ENCODE measurements around the gene TMEM256.

The TMEM256 gene

DNA sequence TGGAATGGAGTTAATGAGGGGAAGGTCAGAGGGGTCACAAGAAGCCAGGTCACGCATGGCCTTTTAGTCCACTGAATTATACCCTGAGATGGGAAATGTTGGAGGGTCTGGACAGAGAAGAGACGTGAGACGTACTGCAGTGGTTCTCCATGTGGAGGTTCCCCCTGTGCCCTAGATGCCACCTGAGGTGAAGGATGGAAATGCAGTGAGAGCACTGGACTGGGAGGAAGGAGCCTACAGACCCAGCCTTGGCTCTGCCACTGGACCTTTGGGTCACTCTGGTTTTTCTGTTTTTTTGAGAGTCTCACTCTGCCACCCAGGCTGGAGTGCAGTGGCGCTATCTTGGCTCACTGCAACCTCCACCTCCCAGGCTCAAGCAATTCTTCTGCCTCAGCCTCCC lies 7.8 kb downstream of the TMEM256 start:
- H3K9me3 ChIP-seq (ENCODE audit: control insufficient read depth in 2 of 2, low read length in 2 of 2) = no peaks in the 10 kb centered on the region
- no peak overlapping the region for H3K9ac ChIP-seq (ENCODE audit: low read depth in 1 of 2, low read length in 2 of 2)
- no peak overlapping the region for H3K4me3 ChIP-seq (ENCODE audit: low read length in 2 of 2)
- H3K27me3 ChIP-seq (ENCODE audit: control insufficient read depth in 2 of 2, insufficient read depth in 2 of 2, low read length in 2 of 2) = no peaks in the 10 kb centered on the region
- H3K4me1 ChIP-seq (ENCODE audit: control insufficient read depth in 2 of 2, insufficient read depth in 2 of 2, low read length in 2 of 2) = peaks cover 11 to 13% of the 10 kb centered on the region in 2 donors
- H3K27ac ChIP-seq (ENCODE audit: low read depth in 2 of 2, low read length in 2 of 2) = no peak overlapping the region
- no peaks in the 10 kb centered on the region for H3K36me3 ChIP-seq (ENCODE audit: control insufficient read depth in 2 of 2, insufficient read depth in 2 of 2, low read length in 2 of 2)

DNA sequence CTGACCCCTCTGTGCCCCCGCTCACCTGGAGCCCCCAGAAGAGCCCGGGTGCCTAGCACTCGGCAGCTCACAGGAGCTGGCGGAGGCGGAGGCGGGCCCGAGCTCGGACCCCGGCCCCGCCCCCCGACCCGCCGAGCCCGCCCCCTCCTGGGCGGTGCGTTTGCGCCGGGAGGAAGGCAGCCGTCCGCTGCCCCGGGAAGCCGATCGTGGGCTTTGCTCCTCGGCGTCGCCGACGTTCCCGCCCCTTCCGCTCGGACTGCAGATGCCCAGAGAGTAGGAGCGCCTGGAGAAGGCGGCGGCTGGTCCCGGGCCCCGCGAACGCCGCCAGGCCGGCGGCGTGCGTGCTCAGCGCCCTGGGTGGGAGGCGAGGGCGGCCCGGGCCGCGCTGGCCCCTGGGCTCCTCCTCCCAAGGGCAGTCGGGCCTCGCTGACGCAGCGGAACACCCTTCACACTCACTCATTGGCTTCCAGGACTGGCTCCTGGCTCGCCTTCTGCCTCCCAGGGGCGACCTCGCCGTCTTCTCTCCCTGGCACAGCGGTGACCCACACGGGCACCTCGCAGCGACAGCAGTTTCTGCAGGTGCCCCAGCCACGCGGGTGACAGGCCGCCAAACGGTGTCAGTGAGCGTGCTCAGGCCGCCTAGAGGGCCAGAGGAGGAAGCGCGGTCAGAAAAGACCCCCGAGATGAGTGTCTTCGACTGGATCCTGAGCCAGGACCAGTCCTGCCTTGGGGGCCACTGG lies 9.3 kb downstream of the TMEM256 start, which contains the start of gene PLSCR3:
TSS of gene PLSCR3 (minus strand) at position 74 of the 740 bp plus-strand sequence. CDS start 415 bp downstream, outside the sequence.
- Histone ChIP-seq H3K36me3 (ENCODE audit: control insufficient read depth in 2 of 2, insufficient read depth in 2 of 2, low read length in 2 of 2) (peaks cover 2 to 3% of the 10 kb centered on the region in 2 donors), H3K4me1 (ENCODE audit: control insufficient read depth in 2 of 2, insufficient read depth in 2 of 2, low read length in 2 of 2) (peaks cover 11 to 13% of the 10 kb centered on the region in 2 donors)

GRCh38 chr17:7393613-7394451 lies 10.1 kb downstream of the TMEM256 start:
- H3K27me3 ChIP-seq (ENCODE audit: control insufficient read depth in 2 of 2, insufficient read depth in 2 of 2, low read length in 2 of 2) = no peaks in the 10 kb centered on the region
- peak overlapping the region; percentile 79 to 81 for H3K4me3 ChIP-seq (ENCODE audit: low read length in 2 of 2)
- peak overlapping the region; percentile 89 to 93 for H3K27ac ChIP-seq (ENCODE audit: low read depth in 2 of 2, low read length in 2 of 2)
- H3K36me3 ChIP-seq (ENCODE audit: control insufficient read depth in 2 of 2, insufficient read depth in 2 of 2, low read length in 2 of 2) = peaks cover 10 to 11% of the 10 kb centered on the region in 2 donors
- H3K4me1 ChIP-seq (ENCODE audit: control insufficient read depth in 2 of 2, insufficient read depth in 2 of 2, low read length in 2 of 2) = peaks cover 11 to 13% of the 10 kb centered on the region in 2 donors
- peak overlapping the region; percentile 65 to 90 for H3K9ac ChIP-seq (ENCODE audit: low read depth in 1 of 2, low read length in 2 of 2)
- H3K9me3 ChIP-seq (ENCODE audit: control insufficient read depth in 2 of 2, low read length in 2 of 2) = no peaks in the 10 kb centered on the region

More for the DNA sequence above, 9.3 kb downstream of the TMEM256 start, which contains the start of gene PLSCR3:
- Histone ChIP-seq H3K9me3 (ENCODE audit: control insufficient read depth in 2 of 2, low read length in 2 of 2) (no peaks in the 10 kb centered on the region), H3K4me3 (ENCODE audit: low read length in 2 of 2) (peak within 1 kb of the TSS; percentile 79 to 81), H3K27ac (ENCODE audit: low read depth in 2 of 2, low read length in 2 of 2) (peak within 1 kb of the TSS; percentile 89 to 93), H3K27me3 (ENCODE audit: control insufficient read depth in 2 of 2, insufficient read depth in 2 of 2, low read length in 2 of 2) (no peaks in the 10 kb centered on the region), H3K9ac (ENCODE audit: low read depth in 1 of 2, low read length in 2 of 2) (peak within 1 kb of the TSS; percentile 83 to 90)

DNA sequence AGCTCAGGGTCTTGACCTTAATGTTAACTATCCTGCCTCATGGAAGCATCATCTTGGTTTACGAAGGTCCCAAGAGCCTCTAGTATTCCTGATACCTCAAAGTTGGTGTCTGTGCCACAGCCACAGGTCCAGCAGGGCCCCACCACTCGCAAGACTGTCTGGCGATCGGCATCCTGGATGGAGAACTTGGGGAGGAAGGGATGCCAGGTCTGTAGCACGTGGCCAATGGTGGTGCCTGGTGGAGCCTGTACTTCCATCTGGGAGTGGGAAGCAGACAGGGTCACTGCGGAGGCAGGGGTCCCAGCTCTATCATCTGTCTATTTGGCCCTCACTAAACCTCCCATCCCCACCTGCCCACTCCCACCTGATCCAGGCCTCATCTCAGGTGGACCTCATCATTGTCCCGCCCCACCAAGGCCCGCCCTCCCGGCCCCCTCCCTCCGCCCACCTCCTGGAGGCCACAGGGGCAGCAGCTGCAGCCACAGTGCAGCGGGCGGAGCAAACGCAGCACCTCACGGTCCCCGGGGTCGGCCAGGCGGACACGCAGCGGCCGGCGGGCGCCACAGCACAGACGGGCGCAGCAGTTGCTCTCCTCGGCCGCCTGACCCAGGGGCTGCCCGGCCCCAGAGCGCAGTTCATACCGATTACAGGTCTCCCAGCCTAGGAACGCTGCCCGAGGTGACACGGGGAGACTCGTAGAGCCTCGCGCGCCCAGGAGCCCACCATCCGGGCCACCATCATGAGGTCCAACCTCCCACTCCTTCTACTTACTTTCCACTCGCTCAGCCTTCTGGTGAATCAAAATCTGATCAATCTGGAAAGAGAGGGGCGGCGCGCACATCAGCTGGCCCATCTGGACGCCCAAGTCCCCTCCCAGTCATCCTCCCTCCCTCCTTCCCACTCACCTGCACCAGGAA lies 10.9 kb downstream of the TMEM256 start:
- H3K36me3 ChIP-seq (ENCODE audit: control insufficient read depth in 2 of 2, insufficient read depth in 2 of 2, low read length in 2 of 2) = peaks cover 15 to 17% of the 10 kb centered on the region in 2 donors
- H3K27me3 ChIP-seq (ENCODE audit: control insufficient read depth in 2 of 2, insufficient read depth in 2 of 2, low read length in 2 of 2) = no peaks in the 10 kb centered on the region
- peak overlapping the region; percentile 79 to 81 for H3K4me3 ChIP-seq (ENCODE audit: low read length in 2 of 2)
- H3K27ac ChIP-seq (ENCODE audit: low read depth in 2 of 2, low read length in 2 of 2) = no peak overlapping the region
- H3K9me3 ChIP-seq (ENCODE audit: control insufficient read depth in 2 of 2, low read length in 2 of 2) = no peaks in the 10 kb centered on the region
- H3K9ac ChIP-seq (ENCODE audit: low read depth in 1 of 2, low read length in 2 of 2) = no peak overlapping the region
- peaks cover 11 to 13% of the 10 kb centered on the region in 2 donors for H3K4me1 ChIP-seq (ENCODE audit: control insufficient read depth in 2 of 2, insufficient read depth in 2 of 2, low read length in 2 of 2)

DNA sequence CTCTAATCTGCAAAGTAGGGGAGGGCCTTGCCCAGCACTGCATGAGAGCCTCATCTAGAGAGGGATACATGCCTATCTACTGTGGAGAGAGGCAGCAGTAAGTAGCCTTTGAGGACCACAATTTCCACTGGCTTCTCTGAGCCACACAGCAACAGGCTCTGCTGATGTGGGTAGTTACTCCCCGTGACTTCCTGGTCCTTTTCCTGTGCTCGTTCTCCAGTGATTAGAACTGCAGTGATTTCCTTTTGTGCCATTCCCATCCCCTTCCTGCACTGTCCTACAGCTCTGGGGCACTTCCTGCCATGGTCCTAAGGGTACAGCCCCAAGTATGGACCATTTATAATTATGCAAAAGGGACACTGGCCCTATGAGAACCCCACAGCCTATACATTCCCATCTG lies 12.6 kb downstream of the TMEM256 start:
- H3K9ac ChIP-seq (ENCODE audit: low read depth in 1 of 2, low read length in 2 of 2) = no peak overlapping the region
- no peak overlapping the region for H3K4me3 ChIP-seq (ENCODE audit: low read length in 2 of 2)
- H3K27ac ChIP-seq (ENCODE audit: low read depth in 2 of 2, low read length in 2 of 2) = no peak overlapping the region
- peaks cover 11 to 13% of the 10 kb centered on the region in 2 donors for H3K4me1 ChIP-seq (ENCODE audit: control insufficient read depth in 2 of 2, insufficient read depth in 2 of 2, low read length in 2 of 2)
- peaks cover 15 to 27% of the 10 kb centered on the region in 2 donors for H3K36me3 ChIP-seq (ENCODE audit: control insufficient read depth in 2 of 2, insufficient read depth in 2 of 2, low read length in 2 of 2)
- no peaks in the 10 kb centered on the region for H3K9me3 ChIP-seq (ENCODE audit: control insufficient read depth in 2 of 2, low read length in 2 of 2)
- no peaks in the 10 kb centered on the region for H3K27me3 ChIP-seq (ENCODE audit: control insufficient read depth in 2 of 2, insufficient read depth in 2 of 2, low read length in 2 of 2)

DNA sequence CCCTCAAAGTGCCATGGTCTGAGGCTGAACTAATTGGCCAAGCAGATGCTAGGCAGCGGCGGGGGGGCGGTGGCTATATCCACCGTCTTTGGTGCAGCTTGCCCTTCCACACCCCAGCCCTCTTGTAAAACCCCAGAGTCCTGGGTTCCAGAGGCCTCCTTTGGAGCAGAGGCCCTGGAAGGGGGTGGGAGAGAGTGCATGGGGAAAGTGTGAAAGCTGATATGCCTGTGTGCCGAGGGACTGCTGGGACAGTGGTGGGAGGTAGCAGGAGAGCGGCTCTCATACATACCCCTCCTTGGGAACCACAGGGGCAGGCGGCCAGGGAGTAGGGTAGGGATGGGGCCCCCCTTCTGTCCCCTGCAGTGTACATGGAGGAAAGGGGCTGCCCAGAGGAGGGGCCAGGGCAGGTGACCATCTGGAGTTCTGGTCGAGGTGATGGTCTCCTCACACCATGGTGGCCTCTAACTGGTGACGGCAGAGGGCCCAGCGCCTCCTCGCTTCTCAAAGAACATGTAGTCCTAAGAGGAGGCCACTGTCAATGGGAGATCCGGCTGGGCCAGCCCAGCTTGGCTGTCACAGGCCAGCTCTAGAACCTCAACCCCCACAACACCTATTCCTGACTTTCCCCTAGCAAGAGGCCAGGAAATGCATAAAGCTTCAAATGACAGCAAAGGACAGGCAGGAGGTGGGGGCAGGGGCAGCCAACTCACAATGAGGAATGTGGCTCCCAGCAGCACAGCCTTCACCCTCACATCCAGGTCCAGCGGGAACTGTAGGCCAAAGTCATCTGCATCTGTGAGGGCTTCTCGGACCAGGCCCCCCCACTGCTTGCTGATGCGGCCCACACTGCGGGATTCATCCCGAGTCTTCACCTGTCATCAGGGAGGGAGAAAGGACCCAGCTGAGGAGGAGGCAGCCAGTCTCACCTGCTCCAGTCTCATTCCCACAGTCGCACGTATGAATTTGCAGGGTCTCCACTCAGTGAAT lies 13.7 kb downstream of the TMEM256 start:
- Histone ChIP-seq H3K9me3 (ENCODE audit: control insufficient read depth in 2 of 2, low read length in 2 of 2) (no peaks in the 10 kb centered on the region), H3K36me3 (ENCODE audit: control insufficient read depth in 2 of 2, insufficient read depth in 2 of 2, low read length in 2 of 2) (peaks cover 21 to 33% of the 10 kb centered on the region in 2 donors), H3K9ac (ENCODE audit: low read depth in 1 of 2, low read length in 2 of 2) (no peak overlapping the region), H3K4me1 (ENCODE audit: control insufficient read depth in 2 of 2, insufficient read depth in 2 of 2, low read length in 2 of 2) (peaks cover 11 to 13% of the 10 kb centered on the region in 2 donors), H3K27me3 (ENCODE audit: control insufficient read depth in 2 of 2, insufficient read depth in 2 of 2, low read length in 2 of 2) (no peaks in the 10 kb centered on the region), H3K27ac (ENCODE audit: low read depth in 2 of 2, low read length in 2 of 2) (no peak overlapping the region), H3K4me3 (ENCODE audit: low read length in 2 of 2) (no peak overlapping the region)

DNA sequence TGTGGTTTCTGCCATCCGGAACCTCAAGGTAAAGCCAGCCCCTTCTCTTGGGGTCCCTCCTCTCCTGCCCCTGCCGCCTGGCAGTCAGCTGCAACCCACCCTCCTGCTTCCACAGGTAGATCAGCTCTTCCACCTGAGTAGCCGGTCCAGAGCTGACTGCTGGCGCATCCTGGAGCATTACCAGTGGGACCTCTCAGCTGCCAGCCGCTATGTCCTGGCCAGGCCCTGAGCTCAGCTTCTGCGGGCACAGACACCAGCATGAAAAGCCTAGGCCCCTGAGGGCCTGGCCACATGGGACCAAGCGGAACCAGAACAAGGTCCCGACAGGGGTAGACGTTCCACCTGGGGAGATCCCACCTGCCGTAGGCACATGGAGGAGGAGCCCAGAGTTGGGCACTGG lies 15.0 kb downstream of the TMEM256 start:
- peaks cover 5 to 7% of the 10 kb centered on the region in 2 donors for H3K4me1 ChIP-seq (ENCODE audit: control insufficient read depth in 2 of 2, insufficient read depth in 2 of 2, low read length in 2 of 2)
- H3K4me3 ChIP-seq (ENCODE audit: low read length in 2 of 2) = no peak overlapping the region
- no peaks in the 10 kb centered on the region for H3K27me3 ChIP-seq (ENCODE audit: control insufficient read depth in 2 of 2, insufficient read depth in 2 of 2, low read length in 2 of 2)
- no peak overlapping the region for H3K9ac ChIP-seq (ENCODE audit: low read depth in 1 of 2, low read length in 2 of 2)
- H3K36me3 ChIP-seq (ENCODE audit: control insufficient read depth in 2 of 2, insufficient read depth in 2 of 2, low read length in 2 of 2) = peaks cover 25 to 36% of the 10 kb centered on the region in 2 donors
- no peaks in the 10 kb centered on the region for H3K9me3 ChIP-seq (ENCODE audit: control insufficient read depth in 2 of 2, low read length in 2 of 2)
- H3K27ac ChIP-seq (ENCODE audit: low read depth in 2 of 2, low read length in 2 of 2) = no peak overlapping the region

- H3K9ac ChIP-seq (ENCODE audit: low read depth in 1 of 2, low read length in 2 of 2) = peak overlapping the region in 1 of 2 donors; percentile 42
Measured at GRCh38 chr17:7384489-7385081, 19.3 kb downstream of the TMEM256 start.

More at GRCh38 chr17:7384489-7385081, 19.3 kb downstream of the TMEM256 start:
- Histone ChIP-seq H3K27ac (ENCODE audit: low read depth in 2 of 2, low read length in 2 of 2) (no peak overlapping the region), H3K4me3 (ENCODE audit: low read length in 2 of 2) (peak overlapping the region; percentile 41 to 59), H3K4me1 (ENCODE audit: control insufficient read depth in 2 of 2, insufficient read depth in 2 of 2, low read length in 2 of 2) (peaks cover 13 to 16% of the 10 kb centered on the region in 2 donors), H3K27me3 (ENCODE audit: control insufficient read depth in 2 of 2, insufficient read depth in 2 of 2, low read length in 2 of 2) (no peaks in the 10 kb centered on the region), H3K36me3 (ENCODE audit: control insufficient read depth in 2 of 2, insufficient read depth in 2 of 2, low read length in 2 of 2) (peaks cover 22 to 33% of the 10 kb centered on the region in 2 donors), H3K9me3 (ENCODE audit: control insufficient read depth in 2 of 2, low read length in 2 of 2) (no peaks in the 10 kb centered on the region)

Data from mucosa of rectum (tissue), 2 donors.